Measurements from ENCODE around the gene HBA2. TPM values are rescaled to one million over a fixed set of nuclear protein-coding genes. Genes with fewer than 3 reads are reported as not detected.
"Not testable (repeated sequence)": the region's sequence is repeated elsewhere in the genome, so short reads cannot be mapped to it uniquely, and the experiment has no call there.

Gene HBA2
- total RNA-seq, 1 donor from 2014 or later: not detected

- intact Hi-C loops (cut with micrococcal nuclease): no loop called here
Measured at GRCh38 chr16:189604-190186, 17.0 kb downstream of the HBA2 start.

GRCh38 chr16:191831-192230, 19.2 kb downstream of the HBA2 start:
- intact Hi-C loops (cut with micrococcal nuclease): no loop called here

GRCh38 chr16:192686-193085, 20.0 kb downstream of the HBA2 start:
- intact Hi-C loops (cut with micrococcal nuclease): no loop called here

GRCh38 chr16:193441-193840, 20.8 kb downstream of the HBA2 start:
- intact Hi-C loops (cut with micrococcal nuclease): no loop called here

- intact Hi-C loops (cut with micrococcal nuclease): no loop called here
Measured at GRCh38 chr16:194516-194915, 21.8 kb downstream of the HBA2 start.

GRCh38 chr16:200388-200787, 27.7 kb downstream of the HBA2 start:
- intact Hi-C loops (cut with micrococcal nuclease): no loop called here

- intact Hi-C loops (cut with micrococcal nuclease): no loop called here
Measured at GRCh38 chr16:203246-203645, 30.6 kb downstream of the HBA2 start.

DNA sequence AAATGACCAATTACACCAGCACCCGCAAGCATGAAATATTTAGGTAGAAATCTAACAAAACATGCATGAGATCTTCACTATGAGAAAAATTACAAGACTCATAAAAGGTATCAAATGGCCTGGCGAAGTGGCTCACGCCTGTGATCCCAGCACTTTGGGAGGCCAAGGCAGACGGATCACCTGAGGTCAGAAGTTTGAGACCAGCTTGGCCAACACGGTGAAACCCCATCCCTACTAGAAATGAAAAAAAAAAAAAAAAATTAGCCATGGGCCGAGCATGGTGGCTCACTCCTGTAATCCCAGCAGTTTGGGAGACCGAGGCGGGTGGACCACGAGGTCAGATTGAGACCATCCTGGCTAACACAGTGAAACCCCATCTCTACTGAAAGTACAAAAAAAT, 31.4 kb downstream of the HBA2 start:
- intact Hi-C loops (cut with micrococcal nuclease): not testable (repeated sequence)

- intact Hi-C loops (cut with micrococcal nuclease): not testable (repeated sequence)
Measured at GRCh38 chr16:209359-209758, 36.7 kb downstream of the HBA2 start.

GRCh38 chr16:211631-212180, 39.0 kb downstream of the HBA2 start:
- intact Hi-C loops (cut with micrococcal nuclease): not testable (repeated sequence)

GRCh38 chr16:212999-213398, 40.3 kb downstream of the HBA2 start:
- intact Hi-C loops (cut with micrococcal nuclease): no loop called here

- intact Hi-C loops (cut with micrococcal nuclease): no loop called here
Measured at GRCh38 chr16:220021-220420, 47.3 kb downstream of the HBA2 start.

Other genes starting within 250 kb of the HBA2 start
- gene POLR3K, start 119.3 kb upstream of the HBA2 start, total RNA-seq: 49.2 and 50.3 TPM in 2 replicates
- 60.8 and 61.5 TPM in 2 replicates for gene SNRNP25, start 119.0 kb upstream of the HBA2 start, total RNA-seq
- gene RHBDF1, start 100.2 kb upstream of the HBA2 start, total RNA-seq: 0.59 TPM in 1 of 2 replicates, not detected in the other
- 53.3 and 55.2 TPM in 2 replicates for gene MPG, start 94.7 kb upstream of the HBA2 start, total RNA-seq
- gene NPRL3, start 34.2 kb upstream of the HBA2 start, total RNA-seq: 31.7 and 32.8 TPM in 2 replicates
- not detected in 2 replicates for gene HBZ, start 20.2 kb upstream of the HBA2 start, total RNA-seq
- not detected in 2 replicates for gene HBM, start 6.9 kb upstream of the HBA2 start, total RNA-seq
- gene HBA1, start 3.8 kb downstream of the HBA2 start, total RNA-seq: not detected in 2 replicates
- not detected in 2 replicates for gene HBQ1, start 7.6 kb downstream of the HBA2 start, total RNA-seq
- gene LUC7L, start 56.6 kb downstream of the HBA2 start, total RNA-seq: 61.5 and 69.6 TPM in 2 replicates
- 17.1 and 23.2 TPM in 2 replicates for gene FAM234A, start 61.9 kb downstream of the HBA2 start, total RNA-seq
- gene RGS11, start 103.1 kb downstream of the HBA2 start, total RNA-seq: 0.07 and 0.27 TPM in 2 replicates
- not detected in 2 replicates for gene ARHGDIG, start 107.7 kb downstream of the HBA2 start, total RNA-seq
- gene PDIA2, start 110.3 kb downstream of the HBA2 start, total RNA-seq: not detected in 2 replicates
- gene AXIN1, start 179.8 kb downstream of the HBA2 start, total RNA-seq: 22.3 and 23.4 TPM in 2 replicates
- 82.9 and 92.7 TPM in 2 replicates for gene MRPL28, start 197.7 kb downstream of the HBA2 start, total RNA-seq
- gene PGAP6, start 209.1 kb downstream of the HBA2 start, total RNA-seq: 37.9 and 38.2 TPM in 2 replicates
- 45.0 and 49.4 TPM in 2 replicates for gene NME4, start 224.3 kb downstream of the HBA2 start, total RNA-seq
- 7.9 and 10.7 TPM in 2 replicates for gene DECR2, start 229.0 kb downstream of the HBA2 start, total RNA-seq

Measured in T-helper 1 cell treated with Interleukin-12 subunit alpha and Interleukin-12 subunit beta and Interleukin-4 antibody, amounts not matched to agents 30 ng/mL and 1 ng/mL, for 36 hours (primary cell).